IPS-18a (cell line): ENCODE measurements around the gene ANO2.

ENCODE experiments used
- H3K27ac ChIP-seq: one replicate; pipeline ENCODE4 v1.5.1; 2013; ENCODE audit warnings: low read length
- H3K27me3 ChIP-seq: one replicate; pipeline ENCODE4 v1.6.1; 2013; ENCODE audit warnings: mild to moderate bottlenecking, low read length; ENCODE audit not compliant: control insufficient read depth, insufficient read depth
- H3K36me3 ChIP-seq: one replicate; pipeline ENCODE4 v1.6.1; 2013; ENCODE audit warnings: low read depth, low read length; ENCODE audit not compliant: control insufficient read depth
- H3K4me1 ChIP-seq: one replicate; pipeline ENCODE4 v1.6.1; 2013; ENCODE audit warnings: low read depth, low read length; ENCODE audit not compliant: control insufficient read depth
- H3K4me3 ChIP-seq: one replicate; pipeline ENCODE4 v1.5.1; 2013; ENCODE audit warnings: low read length
- H3K9ac ChIP-seq: one replicate; pipeline ENCODE4 v1.6.1; 2013; ENCODE audit warnings: mild to moderate bottlenecking, low read length, moderate library complexity
- H3K9me3 ChIP-seq: one replicate; pipeline ENCODE4 v1.6.1; 2013; ENCODE audit warnings: low read depth, low read length; ENCODE audit not compliant: control insufficient read depth

ANO2 gene

GRCh38 chr12:5881101-5881606, 63.9 kb downstream of the ANO2 start:
- H3K9ac ChIP-seq, result no peak overlapping the region
- H3K4me3 ChIP-seq, result no peak overlapping the region
- no peaks in the 10 kb centered on the region for H3K27me3 ChIP-seq
- no peaks in the 10 kb centered on the region for H3K36me3 ChIP-seq
- H3K27ac ChIP-seq, result no peak overlapping the region
- peaks cover 14% of the 10 kb centered on the region for H3K4me1 ChIP-seq
- H3K9me3 ChIP-seq, result no peaks in the 10 kb centered on the region

- H3K9ac ChIP-seq, result no peak overlapping the region
- H3K27ac ChIP-seq, result no peak overlapping the region
- H3K27me3 ChIP-seq, result no peaks in the 10 kb centered on the region
- no peaks in the 10 kb centered on the region for H3K4me1 ChIP-seq
- no peaks in the 10 kb centered on the region for H3K36me3 ChIP-seq
- no peaks in the 10 kb centered on the region for H3K9me3 ChIP-seq
- no peak overlapping the region for H3K4me3 ChIP-seq
Measured at GRCh38 chr12:5875851-5876250, 69.2 kb downstream of the ANO2 start.

GRCh38 chr12:5874514-5874913, 70.5 kb downstream of the ANO2 start:
- Histone ChIP-seq H3K4me3 (no peak overlapping the region), H3K9ac (no peak overlapping the region), H3K27ac (no peak overlapping the region), H3K4me1 (no peaks in the 10 kb centered on the region), H3K9me3 (no peaks in the 10 kb centered on the region), H3K36me3 (no peaks in the 10 kb centered on the region), H3K27me3 (no peaks in the 10 kb centered on the region)

- Histone ChIP-seq H3K9me3 (no peaks in the 10 kb centered on the region), H3K27me3 (no peaks in the 10 kb centered on the region), H3K4me3 (no peak overlapping the region), H3K36me3 (no peaks in the 10 kb centered on the region), H3K27ac (no peak overlapping the region), H3K9ac (no peak overlapping the region), H3K4me1 (no peaks in the 10 kb centered on the region)
Measured at GRCh38 chr12:5873281-5873919, 71.7 kb downstream of the ANO2 start.

GRCh38 chr12:5872745-5873144, 72.3 kb downstream of the ANO2 start:
- Histone ChIP-seq H3K36me3 (no peaks in the 10 kb centered on the region), H3K4me3 (no peak overlapping the region), H3K27me3 (no peaks in the 10 kb centered on the region), H3K4me1 (no peaks in the 10 kb centered on the region), H3K27ac (no peak overlapping the region), H3K9ac (no peak overlapping the region), H3K9me3 (no peaks in the 10 kb centered on the region)

- H3K4me3 ChIP-seq, result no peak overlapping the region
- no peaks in the 10 kb centered on the region for H3K36me3 ChIP-seq
- H3K9me3 ChIP-seq, result no peaks in the 10 kb centered on the region
- H3K27ac ChIP-seq, result no peak overlapping the region
- H3K27me3 ChIP-seq, result no peaks in the 10 kb centered on the region
- H3K4me1 ChIP-seq, result no peaks in the 10 kb centered on the region
- H3K9ac ChIP-seq, result no peak overlapping the region
Measured at GRCh38 chr12:5871741-5872140, 73.3 kb downstream of the ANO2 start.

GRCh38 chr12:5870183-5870582, 74.9 kb downstream of the ANO2 start:
- H3K9me3 ChIP-seq, result no peaks in the 10 kb centered on the region
- no peaks in the 10 kb centered on the region for H3K36me3 ChIP-seq
- no peak overlapping the region for H3K4me3 ChIP-seq
- H3K9ac ChIP-seq, result no peak overlapping the region
- no peaks in the 10 kb centered on the region for H3K27me3 ChIP-seq
- no peak overlapping the region for H3K27ac ChIP-seq
- no peaks in the 10 kb centered on the region for H3K4me1 ChIP-seq

- Histone ChIP-seq H3K27ac (no peak overlapping the region), H3K9ac (no peak overlapping the region), H3K4me1 (no peaks in the 10 kb centered on the region), H3K36me3 (no peaks in the 10 kb centered on the region), H3K9me3 (no peaks in the 10 kb centered on the region), H3K27me3 (no peaks in the 10 kb centered on the region), H3K4me3 (no peak overlapping the region)
Measured at GRCh38 chr12:5868625-5869295, 76.3 kb downstream of the ANO2 start.

- Histone ChIP-seq H3K4me3 (no peak overlapping the region), H3K36me3 (no peaks in the 10 kb centered on the region), H3K9ac (no peak overlapping the region), H3K9me3 (no peaks in the 10 kb centered on the region), H3K27me3 (no peaks in the 10 kb centered on the region), H3K27ac (no peak overlapping the region), H3K4me1 (no peaks in the 10 kb centered on the region)
Measured at GRCh38 chr12:5865397-5865796, 79.7 kb downstream of the ANO2 start.

- Histone ChIP-seq H3K9ac (no peak overlapping the region), H3K27me3 (no peaks in the 10 kb centered on the region), H3K36me3 (no peaks in the 10 kb centered on the region), H3K9me3 (no peaks in the 10 kb centered on the region), H3K4me3 (no peak overlapping the region), H3K4me1 (no peaks in the 10 kb centered on the region), H3K27ac (no peak overlapping the region)
Measured at GRCh38 chr12:5864972-5865371, 80.1 kb downstream of the ANO2 start.

- H3K36me3 ChIP-seq, result no peaks in the 10 kb centered on the region
- H3K27ac ChIP-seq, result no peak overlapping the region
Measured at GRCh38 chr12:5864301-5864700, 80.8 kb downstream of the ANO2 start.

GRCh38 chr12:5861416-5861815, 83.6 kb downstream of the ANO2 start:
- peaks cover under 1% of the 10 kb centered on the region for H3K27me3 ChIP-seq
- peaks cover 9% of the 10 kb centered on the region for H3K4me1 ChIP-seq
- H3K9ac ChIP-seq, result no peak overlapping the region
- no peak overlapping the region for H3K4me3 ChIP-seq
- no peak overlapping the region for H3K27ac ChIP-seq
- H3K36me3 ChIP-seq, result no peaks in the 10 kb centered on the region
- no peaks in the 10 kb centered on the region for H3K9me3 ChIP-seq

More at GRCh38 chr12:5864301-5864700, 80.8 kb downstream of the ANO2 start:
- H3K4me1 ChIP-seq, result no peaks in the 10 kb centered on the region
- H3K9ac ChIP-seq, result no peak overlapping the region
- H3K9me3 ChIP-seq, result no peaks in the 10 kb centered on the region
- H3K27me3 ChIP-seq, result no peaks in the 10 kb centered on the region
- no peak overlapping the region for H3K4me3 ChIP-seq
